Chondrocyte (in vitro differentiated cells): ENCODE measurements around the gene TMEM125. TPM values are rescaled to one million over a fixed set of nuclear protein-coding genes. Genes with fewer than 3 reads are reported as not detected.

Source experiments
- DNase-seq: peaks from one replicate; pipeline ENCODE4 v3.0.0; 2021; ENCODE audit warnings: mixed read lengths, low spot score
- H3K27ac Mint-ChIP-seq: one replicate; pipeline ENCODE4 v1.8.0; 2021; ENCODE audit warnings: mild to moderate bottlenecking, moderate library complexity, mixed read lengths; ENCODE audit not compliant: unreplicated experiment
- H3K27me3 Mint-ChIP-seq: 2 replicates; pipeline ENCODE4 v1.8.0; 2021; ENCODE audit warnings: low read depth, mixed read lengths
- H3K36me3 Mint-ChIP-seq: 2 replicates; pipeline ENCODE4 v1.8.0; 2021; ENCODE audit warnings: low read depth, mixed read lengths
- H3K4me1 Mint-ChIP-seq: 2 replicates; pipeline ENCODE4 v1.8.0; 2021; ENCODE audit warnings: low read depth, mild to moderate bottlenecking, mixed read lengths
- H3K4me3 Mint-ChIP-seq: one replicate; pipeline ENCODE4 v1.8.0; 2021; ENCODE audit warnings: mild to moderate bottlenecking, moderate library complexity, mixed read lengths; ENCODE audit not compliant: unreplicated experiment
- H3K9me3 Mint-ChIP-seq: 2 replicates; pipeline ENCODE4 v1.8.0; 2021; ENCODE audit warnings: low read depth, mixed read lengths
- CTCF ChIP-seq: fragments of 200-600 bp; sonication (generic); IDR thresholded peaks from 2 replicates; pipeline ENCODE4 v1.5.0; 2021; ENCODE audit warnings: antibody characterized with exemption, mild to moderate bottlenecking, moderate library complexity
- total RNA-seq: library from RNA; stranded (reverse); gene quantifications from 3 replicates; pipeline ENCODE4 v1.2.1, GENCODE V29; 2021

The TMEM125 gene
- total RNA-seq, 1 donor from 2014 or later: not detected

- Mint-ChIP-seq H3K36me3 (no peaks in the 10 kb centered on the region), H3K27ac (no peak overlapping the region), H3K9me3 (no peaks in the 10 kb centered on the region), H3K27me3 (peaks cover 6% of the 10 kb centered on the region), H3K4me3 (no peak overlapping the region), H3K4me1 (peaks cover 31% of the 10 kb centered on the region)
- TF ChIP-seq CTCF: no peak
- DNase-seq: no peak
Observed at GRCh38 chr1:43292679-43293078, 22.9 kb downstream of the TMEM125 start.

- peaks cover 31% of the 10 kb centered on the region for H3K4me1 Mint-ChIP-seq
- no peak overlapping the region for H3K27ac Mint-ChIP-seq
- no peaks in the 10 kb centered on the region for H3K9me3 Mint-ChIP-seq
- no peak overlapping the region for H3K4me3 Mint-ChIP-seq
- peaks cover 4% of the 10 kb centered on the region for H3K27me3 Mint-ChIP-seq
- H3K36me3 Mint-ChIP-seq: no peaks in the 10 kb centered on the region
- TF ChIP-seq CTCF: no peak
- no peak for DNase-seq
Observed at GRCh38 chr1:43293176-43293575, 23.4 kb downstream of the TMEM125 start.

- Mint-ChIP-seq H3K27me3 (no peaks in the 10 kb centered on the region), H3K4me3 (no peak overlapping the region), H3K36me3 (no peaks in the 10 kb centered on the region), H3K27ac (peak overlapping the region; percentile 17), H3K4me1 (peaks cover 31% of the 10 kb centered on the region), H3K9me3 (no peaks in the 10 kb centered on the region)
- TF ChIP-seq CTCF: no peak
- DNase-seq: no peak
Observed at GRCh38 chr1:43293896-43294760, 24.3 kb downstream of the TMEM125 start.

- DNase-seq: no peak
- Mint-ChIP-seq H3K27ac (peak overlapping the region; percentile 17), H3K27me3 (no peaks in the 10 kb centered on the region), H3K9me3 (no peaks in the 10 kb centered on the region), H3K36me3 (no peaks in the 10 kb centered on the region), H3K4me3 (no peak overlapping the region), H3K4me1 (peaks cover 31% of the 10 kb centered on the region)
- no peak for TF ChIP-seq CTCF
Observed at GRCh38 chr1:43294761-43295160, 25.0 kb downstream of the TMEM125 start.

GRCh38 chr1:43296207-43296606, 26.4 kb downstream of the TMEM125 start:
- Mint-ChIP-seq H3K4me1 (peaks cover 31% of the 10 kb centered on the region), H3K36me3 (no peaks in the 10 kb centered on the region), H3K4me3 (no peak overlapping the region), H3K9me3 (no peaks in the 10 kb centered on the region), H3K27me3 (no peaks in the 10 kb centered on the region), H3K27ac (peak overlapping the region; percentile 28)
- no peak for TF ChIP-seq CTCF
- DNase-seq: no peak
